SK-N-SH (cell line): ENCODE data around the gene LRR1. TPM values are rescaled to one million over a fixed set of nuclear protein-coding genes. Genes with fewer than 3 reads are reported as not detected.

Experiments used
- CTCF ChIA-PET: fragments of 300-600, 350-600 bp; formaldehyde crosslinking; extraction: SDS; loops from one replicate; lab custom pipeline; 2021; lab: Yijun Ruan, JAX
- POLR2A ChIA-PET: fragments of 350-600 bp; sonication (Branson Sonifier 250); formaldehyde crosslinking; extraction: SDS; loops from one replicate; lab custom pipeline; 2020; ENCODE audit warnings: antibody characterized with exemption, inconsistent platforms; lab: Yijun Ruan, JAX
- DNase-seq: peaks from one replicate; pipeline ENCODE4 v3.0.0; 2012
- H2AFZ ChIP-seq: fragments of 200-600 bp; sonication (generic); 2 replicates; pipeline ENCODE4 v1.8.1; 2016; ENCODE audit warnings: antibody characterized with exemption, mild to moderate bottlenecking, low read depth
- H3F3A ChIP-seq: fragments of 200-600 bp; sonication (generic); replicated peaks from 2 replicates; pipeline ENCODE3; 2016; ENCODE audit warnings: antibody characterized with exemption, mild to moderate bottlenecking; ENCODE audit not compliant: insufficient read depth
- H3K27ac ChIP-seq, 2 experiments: fragments of 200-500 bp in 1 of 2; fragments of 200-600 bp in 1 of 2; sonication (Bioruptor generic) in 1 of 2; sonication (generic), shearing (Covaris generic) in 1 of 2; 2 replicates each; pipeline versions ENCODE4 v1.5.1 to v1.6.1; 2014 to 2016; ENCODE audit warnings: low read depth in 2 of 2, inconsistent platforms in 1 of 2, low read length in 1 of 2, mild to moderate bottlenecking in 1 of 2, mixed read lengths in 1 of 2
- H3K27me3 ChIP-seq: fragments of 200-600 bp; sonication (generic), shearing (Covaris generic); 2 replicates; pipeline ENCODE4 v1.6.1; 2016; ENCODE audit warnings: mixed run types; ENCODE audit not compliant: insufficient read depth
- H3K36me3 ChIP-seq, 2 experiments: fragments of 200-500 bp in 1 of 2; fragments of 200-600 bp in 1 of 2; sonication (Bioruptor generic) in 1 of 2; sonication (generic) in 1 of 2; replicated peaks in 1 of 2; 2 replicates each; pipeline versions ENCODE3 to v1.5.1; 2014 to 2016; ENCODE audit warnings: low read length in 1 of 2, mild to moderate bottlenecking in 1 of 2; ENCODE audit not compliant: insufficient read depth in 2 of 2, control insufficient read depth in 1 of 2
- H3K4me1 ChIP-seq, 2 experiments: fragments of 200-500 bp in 1 of 2; fragments of 200-600 bp in 1 of 2; sonication (Bioruptor generic) in 1 of 2; sonication (generic), shearing (Covaris generic) in 1 of 2; 2 replicates each; pipeline versions ENCODE4 v1.5.1 to v1.6.1; 2014 to 2016; ENCODE audit warnings: low read depth in 1 of 2, low read length in 1 of 2, mixed run types in 1 of 2; ENCODE audit not compliant: insufficient read depth in 2 of 2, control insufficient read depth in 1 of 2
- H3K4me2 ChIP-seq: fragments of 200-600 bp; sonication (generic), shearing (Covaris generic); 2 replicates; pipeline ENCODE4 v1.6.1; 2017; ENCODE audit warnings: mixed run types
- H3K4me3 ChIP-seq, 2 experiments: fragments of 200-500 bp in 1 of 2; fragments of 200-600 bp in 1 of 2; sonication (Bioruptor generic) in 1 of 2; sonication (generic), shearing (Covaris generic) in 1 of 2; 2 replicates each; pipeline versions ENCODE4 v1.5.1 to v1.8.1; 2014 to 2016; ENCODE audit warnings: low read depth in 2 of 2, inconsistent platforms in 1 of 2, low read length in 1 of 2, mild to moderate bottlenecking in 1 of 2, mixed read lengths in 1 of 2, moderate library complexity in 1 of 2
- H3K79me2 ChIP-seq: fragments of 200-600 bp; sonication (generic); 2 replicates; pipeline ENCODE4 v1.8.1; 2017; ENCODE audit warnings: mild to moderate bottlenecking; ENCODE audit not compliant: insufficient read depth
- H3K9ac ChIP-seq: fragments of 200-600 bp; sonication (generic); 2 replicates; pipeline ENCODE4 v1.6.1; 2017; ENCODE audit warnings: mixed run types
- H3K9me2 ChIP-seq: fragments of 200-600 bp; sonication (generic); 2 replicates; pipeline ENCODE4 v1.6.1; 2017; ENCODE audit warnings: mixed run types
- H3K9me3 ChIP-seq: fragments of 200-600 bp; sonication (generic); 2 replicates; pipeline ENCODE4 v1.6.1; 2017; ENCODE audit warnings: mixed run types, mild to moderate bottlenecking, moderate library complexity
- H4K20me1 ChIP-seq: fragments of 200-600 bp; sonication (generic); 2 replicates; pipeline ENCODE4 v1.6.1; 2017; ENCODE audit warnings: mild to moderate bottlenecking, mixed run types; ENCODE audit not compliant: insufficient read depth
- ELF1 ChIP-seq: IDR thresholded peaks from 2 replicates; pipeline ENCODE4 v1.4.0; 2012
- FOXM1 ChIP-seq: IDR thresholded peaks from 2 replicates; pipeline ENCODE4 v1.4.0; 2012; ENCODE audit warnings: low read depth, mild to moderate bottlenecking
- GABPA ChIP-seq: IDR thresholded peaks from 2 replicates; pipeline ENCODE4 v1.4.0; 2012; ENCODE audit warnings: low read depth, mild to moderate bottlenecking
- GATA2 ChIP-seq: sonication (generic); formaldehyde crosslinking; IDR thresholded peaks from 2 replicates; pipeline ENCODE4 v1.5.0; 2020; ENCODE audit warnings: mild to moderate bottlenecking, missing genetic modification reagents
- JUND ChIP-seq: IDR thresholded peaks from 2 replicates; pipeline ENCODE4 v1.4.0; 2012
- MEF2A ChIP-seq: IDR thresholded peaks from 2 replicates; pipeline ENCODE4 v1.4.0; 2012; ENCODE audit warnings: low read depth, borderline replicate concordance
- MXI1 ChIP-seq: IDR thresholded peaks from 2 replicates; pipeline ENCODE4 v1.6.1; 2012; ENCODE audit warnings: mild to moderate bottlenecking, low read depth, low read length, improper control_type of control experiment
- NRF1 ChIP-seq: IDR thresholded peaks from 2 replicates; pipeline ENCODE4 v1.6.1; 2012; ENCODE audit warnings: low read depth, mild to moderate bottlenecking, low read length
- RAD21 ChIP-seq: IDR thresholded peaks from 2 replicates; pipeline ENCODE4 v1.6.1; 2012; ENCODE audit warnings: mild to moderate bottlenecking, low read length
- RFX5 ChIP-seq: IDR thresholded peaks from 2 replicates; pipeline ENCODE4 v1.6.1; 2012; ENCODE audit warnings: mild to moderate bottlenecking, improper control_type of control experiment, low read length
- RXRA ChIP-seq: IDR thresholded peaks from 2 replicates; pipeline ENCODE4 v1.4.0; 2012; ENCODE audit warnings: low read depth, mild to moderate bottlenecking, borderline replicate concordance
- SIN3A ChIP-seq: IDR thresholded peaks from 2 replicates; pipeline ENCODE4 v1.6.1; 2012; ENCODE audit warnings: low read depth, mild to moderate bottlenecking, low read length, moderate library complexity, borderline replicate concordance
- SMC3 ChIP-seq: IDR thresholded peaks from 2 replicates; pipeline ENCODE4 v1.6.1; 2012; ENCODE audit warnings: low read depth, low read length, improper control_type of control experiment
- TEAD4 ChIP-seq: IDR thresholded peaks from 2 replicates; pipeline ENCODE4 v1.4.0; 2012; ENCODE audit warnings: mild to moderate bottlenecking, borderline replicate concordance; ENCODE audit not compliant: insufficient read depth
- WGBS: methylation state at CpG from one replicate; pipeline ENCODE4 v1.1.6; 2017; ENCODE audit warnings: low lambda C conversion rate; 5-methylcytosine and 5-hydroxymethylcytosine counted together
- polyA plus RNA-seq, 3 experiments: library from polyadenylated mRNA; depleted of rRNA; stranded (reverse); fragments of >200 nt; gene quantifications; 2 replicates each; pipeline ENCODE4 v1.2.3, GENCODE V29; 2012
- TF ChIP-seq, protein P1 (sequence below): IDR thresholded peaks from 2 replicates; pipeline ENCODE4 v1.4.0; 2012; ENCODE audit warnings: low read depth, borderline replicate concordance
- TF ChIP-seq, protein P2 (sequence below): fragments of 150-350 bp; IDR thresholded peaks from 2 replicates; pipeline ENCODE4 v1.6.1; 2016; ENCODE audit warnings: mild to moderate bottlenecking, low read depth, low read length
- TF ChIP-seq, protein P3 (sequence below): IDR thresholded peaks from 2 replicates; pipeline ENCODE4 v1.4.0; 2012; ENCODE audit warnings: low read depth, borderline replicate concordance
- TF ChIP-seq, protein P4 (sequence below): IDR thresholded peaks from 2 replicates; pipeline ENCODE4 v1.6.1; 2012; ENCODE audit warnings: mild to moderate bottlenecking, low read depth, low read length, moderate library complexity
- TF ChIP-seq, protein P5 (sequence below): IDR thresholded peaks from 2 replicates; pipeline ENCODE4 v1.4.0; 2012; ENCODE audit warnings: low read depth
- TF ChIP-seq, protein P6 (sequence below): fragments of 200-600 bp; sonication (generic); IDR thresholded peaks from 2 replicates; pipeline ENCODE4 v1.6.1; 2017; ENCODE audit warnings: antibody characterized with exemption, mild to moderate bottlenecking, moderate library complexity

LRR1 gene
- polyA plus RNA-seq, 1 of the 3 experiments (the other 2 are of a cell fraction), result 9.3 TPM

DNA sequence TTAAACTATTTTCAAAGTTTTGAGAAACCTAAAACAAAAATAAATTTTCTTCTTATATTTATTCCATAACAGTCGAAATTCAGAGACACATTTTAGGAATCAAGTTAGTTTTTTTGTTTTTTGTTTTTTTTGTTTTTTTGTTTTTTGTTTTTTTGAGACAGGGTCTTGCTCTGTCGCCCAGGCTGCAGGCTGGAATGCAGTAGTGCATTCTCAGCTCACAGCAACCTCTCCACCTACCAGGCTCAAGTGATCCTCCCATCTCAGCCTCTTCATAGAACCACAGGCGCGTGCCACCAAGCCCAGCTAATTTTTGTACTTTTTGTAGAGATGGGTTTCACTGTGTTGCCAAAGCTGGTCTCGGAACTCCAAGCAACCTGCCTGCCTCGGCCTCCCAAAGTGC lies 54.8 kb downstream of the LRR1 start:
- Histone ChIP-seq H3K4me3 (no peak overlapping the region), H3F3A (peaks cover 4% of the 10 kb centered on the region), H2AFZ (no peak overlapping the region), H3K9me2 (no peaks in the 10 kb centered on the region), H3K4me2 (no peak overlapping the region), H3K9ac (no peak overlapping the region), H3K27ac (no peak overlapping the region), H3K4me1 (no peaks in the 10 kb centered on the region), H3K79me2 (peaks cover 9% of the 10 kb centered on the region; the same call in 1 of the 2 replicates), H3K36me3 (peaks cover 10 to 14% of the 10 kb centered on the region in 2 experiments), H3K9me3 (no peaks in the 10 kb centered on the region), H3K27me3 (no peaks in the 10 kb centered on the region), H4K20me1 (no peaks in the 10 kb centered on the region)
- DNase-seq, result no peak
- TF ChIP-seq, protein P1, sequence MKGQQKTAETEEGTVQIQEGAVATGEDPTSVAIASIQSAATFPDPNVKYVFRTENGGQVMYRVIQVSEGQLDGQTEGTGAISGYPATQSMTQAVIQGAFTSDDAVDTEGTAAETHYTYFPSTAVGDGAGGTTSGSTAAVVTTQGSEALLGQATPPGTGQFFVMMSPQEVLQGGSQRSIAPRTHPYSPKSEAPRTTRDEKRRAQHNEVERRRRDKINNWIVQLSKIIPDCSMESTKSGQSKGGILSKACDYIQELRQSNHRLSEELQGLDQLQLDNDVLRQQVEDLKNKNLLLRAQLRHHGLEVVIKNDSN, result no peak
- TF ChIP-seq MXI1, result no peak
- no peak for TF ChIP-seq NRF1
- TF ChIP-seq, protein P2, sequence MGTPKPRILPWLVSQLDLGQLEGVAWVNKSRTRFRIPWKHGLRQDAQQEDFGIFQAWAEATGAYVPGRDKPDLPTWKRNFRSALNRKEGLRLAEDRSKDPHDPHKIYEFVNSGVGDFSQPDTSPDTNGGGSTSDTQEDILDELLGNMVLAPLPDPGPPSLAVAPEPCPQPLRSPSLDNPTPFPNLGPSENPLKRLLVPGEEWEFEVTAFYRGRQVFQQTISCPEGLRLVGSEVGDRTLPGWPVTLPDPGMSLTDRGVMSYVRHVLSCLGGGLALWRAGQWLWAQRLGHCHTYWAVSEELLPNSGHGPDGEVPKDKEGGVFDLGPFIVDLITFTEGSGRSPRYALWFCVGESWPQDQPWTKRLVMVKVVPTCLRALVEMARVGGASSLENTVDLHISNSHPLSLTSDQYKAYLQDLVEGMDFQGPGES, result no peak
- TF ChIP-seq MEF2A, result no peak
- no peak for TF ChIP-seq FOXM1
- TF ChIP-seq, protein P3, sequence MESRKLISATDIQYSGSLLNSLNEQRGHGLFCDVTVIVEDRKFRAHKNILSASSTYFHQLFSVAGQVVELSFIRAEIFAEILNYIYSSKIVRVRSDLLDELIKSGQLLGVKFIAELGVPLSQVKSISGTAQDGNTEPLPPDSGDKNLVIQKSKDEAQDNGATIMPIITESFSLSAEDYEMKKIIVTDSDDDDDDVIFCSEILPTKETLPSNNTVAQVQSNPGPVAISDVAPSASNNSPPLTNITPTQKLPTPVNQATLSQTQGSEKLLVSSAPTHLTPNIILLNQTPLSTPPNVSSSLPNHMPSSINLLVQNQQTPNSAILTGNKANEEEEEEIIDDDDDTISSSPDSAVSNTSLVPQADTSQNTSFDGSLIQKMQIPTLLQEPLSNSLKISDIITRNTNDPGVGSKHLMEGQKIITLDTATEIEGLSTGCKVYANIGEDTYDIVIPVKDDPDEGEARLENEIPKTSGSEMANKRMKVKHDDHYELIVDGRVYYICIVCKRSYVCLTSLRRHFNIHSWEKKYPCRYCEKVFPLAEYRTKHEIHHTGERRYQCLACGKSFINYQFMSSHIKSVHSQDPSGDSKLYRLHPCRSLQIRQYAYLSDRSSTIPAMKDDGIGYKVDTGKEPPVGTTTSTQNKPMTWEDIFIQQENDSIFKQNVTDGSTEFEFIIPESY, result no peak
- no peak for TF ChIP-seq RXRA
- no peak for TF ChIP-seq GATA2 (CRISPR knock-in tag)
- TF ChIP-seq, protein P4, sequence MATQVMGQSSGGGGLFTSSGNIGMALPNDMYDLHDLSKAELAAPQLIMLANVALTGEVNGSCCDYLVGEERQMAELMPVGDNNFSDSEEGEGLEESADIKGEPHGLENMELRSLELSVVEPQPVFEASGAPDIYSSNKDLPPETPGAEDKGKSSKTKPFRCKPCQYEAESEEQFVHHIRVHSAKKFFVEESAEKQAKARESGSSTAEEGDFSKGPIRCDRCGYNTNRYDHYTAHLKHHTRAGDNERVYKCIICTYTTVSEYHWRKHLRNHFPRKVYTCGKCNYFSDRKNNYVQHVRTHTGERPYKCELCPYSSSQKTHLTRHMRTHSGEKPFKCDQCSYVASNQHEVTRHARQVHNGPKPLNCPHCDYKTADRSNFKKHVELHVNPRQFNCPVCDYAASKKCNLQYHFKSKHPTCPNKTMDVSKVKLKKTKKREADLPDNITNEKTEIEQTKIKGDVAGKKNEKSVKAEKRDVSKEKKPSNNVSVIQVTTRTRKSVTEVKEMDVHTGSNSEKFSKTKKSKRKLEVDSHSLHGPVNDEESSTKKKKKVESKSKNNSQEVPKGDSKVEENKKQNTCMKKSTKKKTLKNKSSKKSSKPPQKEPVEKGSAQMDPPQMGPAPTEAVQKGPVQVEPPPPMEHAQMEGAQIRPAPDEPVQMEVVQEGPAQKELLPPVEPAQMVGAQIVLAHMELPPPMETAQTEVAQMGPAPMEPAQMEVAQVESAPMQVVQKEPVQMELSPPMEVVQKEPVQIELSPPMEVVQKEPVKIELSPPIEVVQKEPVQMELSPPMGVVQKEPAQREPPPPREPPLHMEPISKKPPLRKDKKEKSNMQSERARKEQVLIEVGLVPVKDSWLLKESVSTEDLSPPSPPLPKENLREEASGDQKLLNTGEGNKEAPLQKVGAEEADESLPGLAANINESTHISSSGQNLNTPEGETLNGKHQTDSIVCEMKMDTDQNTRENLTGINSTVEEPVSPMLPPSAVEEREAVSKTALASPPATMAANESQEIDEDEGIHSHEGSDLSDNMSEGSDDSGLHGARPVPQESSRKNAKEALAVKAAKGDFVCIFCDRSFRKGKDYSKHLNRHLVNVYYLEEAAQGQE, result no peak
- TF ChIP-seq RFX5, result no peak
- TF ChIP-seq GABPA, result no peak
- no peak for TF ChIP-seq JUND
- TF ChIP-seq SIN3A, result no peak
- TF ChIP-seq, protein P5, sequence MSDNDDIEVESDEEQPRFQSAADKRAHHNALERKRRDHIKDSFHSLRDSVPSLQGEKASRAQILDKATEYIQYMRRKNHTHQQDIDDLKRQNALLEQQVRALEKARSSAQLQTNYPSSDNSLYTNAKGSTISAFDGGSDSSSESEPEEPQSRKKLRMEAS, result no peak
- TF ChIP-seq ELF1, result no peak
- TF ChIP-seq RAD21, result no peak
- TF ChIP-seq, protein P6, sequence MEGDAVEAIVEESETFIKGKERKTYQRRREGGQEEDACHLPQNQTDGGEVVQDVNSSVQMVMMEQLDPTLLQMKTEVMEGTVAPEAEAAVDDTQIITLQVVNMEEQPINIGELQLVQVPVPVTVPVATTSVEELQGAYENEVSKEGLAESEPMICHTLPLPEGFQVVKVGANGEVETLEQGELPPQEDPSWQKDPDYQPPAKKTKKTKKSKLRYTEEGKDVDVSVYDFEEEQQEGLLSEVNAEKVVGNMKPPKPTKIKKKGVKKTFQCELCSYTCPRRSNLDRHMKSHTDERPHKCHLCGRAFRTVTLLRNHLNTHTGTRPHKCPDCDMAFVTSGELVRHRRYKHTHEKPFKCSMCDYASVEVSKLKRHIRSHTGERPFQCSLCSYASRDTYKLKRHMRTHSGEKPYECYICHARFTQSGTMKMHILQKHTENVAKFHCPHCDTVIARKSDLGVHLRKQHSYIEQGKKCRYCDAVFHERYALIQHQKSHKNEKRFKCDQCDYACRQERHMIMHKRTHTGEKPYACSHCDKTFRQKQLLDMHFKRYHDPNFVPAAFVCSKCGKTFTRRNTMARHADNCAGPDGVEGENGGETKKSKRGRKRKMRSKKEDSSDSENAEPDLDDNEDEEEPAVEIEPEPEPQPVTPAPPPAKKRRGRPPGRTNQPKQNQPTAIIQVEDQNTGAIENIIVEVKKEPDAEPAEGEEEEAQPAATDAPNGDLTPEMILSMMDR, result no peak
- no peak for TF ChIP-seq SMC3
- TF ChIP-seq TEAD4, result no peak
- POLR2A ChIA-PET, result no interaction called here
- WGBS, result 95% methylated on average over 6 of the region's 6 CpGs
- CTCF ChIA-PET, result no interaction called here
